Measurements from ENCODE around the gene PSMD1.
"Not testable (repeated sequence)": the region's sequence is repeated elsewhere in the genome, so short reads cannot be mapped to it uniquely, and the experiment has no call there.

PSMD1 gene

GRCh38 chr2:231187736-231188505 lies 131.3 kb downstream of the PSMD1 start:
- DNase-seq (ENCODE audit: low read depth), result no peak

- no peak for DNase-seq (ENCODE audit: low read depth)
These were observed 132.0 kb downstream of the PSMD1 start for GRCh38 chr2:231188506-231189170.

GRCh38 chr2:231189171-231189530 lies 132.5 kb downstream of the PSMD1 start:
- no peak for DNase-seq (ENCODE audit: low read depth)

GRCh38 chr2:231189571-231190495 lies 133.2 kb downstream of the PSMD1 start:
- DNase-seq (ENCODE audit: low read depth), result no peak

GRCh38 chr2:231190531-231191197 lies 134.0 kb downstream of the PSMD1 start:
- DNase-seq (ENCODE audit: low read depth), result no peak

- DNase-seq (ENCODE audit: low read depth), result no peak
These were observed 135.5 kb downstream of the PSMD1 start for GRCh38 chr2:231191896-231192872.

- DNase-seq (ENCODE audit: low read depth), result no peak
These were observed 136.5 kb downstream of the PSMD1 start for GRCh38 chr2:231193216-231193615.

- no peak for DNase-seq (ENCODE audit: low read depth)
These were observed 139.9 kb downstream of the PSMD1 start for GRCh38 chr2:231196592-231196991.

- DNase-seq (ENCODE audit: low read depth), result not testable (repeated sequence)
These were observed 140.5 kb downstream of the PSMD1 start for GRCh38 chr2:231197196-231197595.

- no peak for DNase-seq (ENCODE audit: low read depth)
These were observed 141.1 kb downstream of the PSMD1 start for GRCh38 chr2:231197706-231198290.

GRCh38 chr2:231198291-231199173 lies 141.9 kb downstream of the PSMD1 start, which contains the start of gene ARMC9:
TSS of gene ARMC9 (plus strand) at chr2:231198631. CDS start at chr2:231206239, 7,608 bp downstream.
- DNase-seq (ENCODE audit: low read depth), result peak; percentile 56

- no peak for DNase-seq (ENCODE audit: low read depth)
These were observed 142.6 kb downstream of the PSMD1 start for GRCh38 chr2:231199219-231199618.

- DNase-seq (ENCODE audit: low read depth), result no peak
These were observed 144.3 kb downstream of the PSMD1 start for GRCh38 chr2:231200805-231201474.

GRCh38 chr2:231201475-231201814 lies 144.8 kb downstream of the PSMD1 start:
- DNase-seq (ENCODE audit: low read depth), result no peak

- DNase-seq (ENCODE audit: low read depth), result no peak
These were observed 146.4 kb downstream of the PSMD1 start for GRCh38 chr2:231203087-231203486.

- DNase-seq (ENCODE audit: low read depth), result no peak
These were observed 147.5 kb downstream of the PSMD1 start for GRCh38 chr2:231204146-231204545.

- no peak for DNase-seq (ENCODE audit: low read depth)
These were observed 147.9 kb downstream of the PSMD1 start for GRCh38 chr2:231204581-231204980.

- no peak for DNase-seq (ENCODE audit: low read depth)
These were observed 151.1 kb downstream of the PSMD1 start for GRCh38 chr2:231207734-231208133.

GRCh38 chr2:231210782-231211181 lies 154.1 kb downstream of the PSMD1 start:
- DNase-seq (ENCODE audit: low read depth), result no peak

Measured in activated T-cell treated with anti-CD3 and anti-CD28 coated beads for 1 hour (primary cell).